Measurements from ENCODE around the gene ADGRG3. TPM values are rescaled to one million over a fixed set of nuclear protein-coding genes. Genes with fewer than 3 reads are reported as not detected.

Gene ADGRG3
- total and polyA plus RNA-seq, 2 of the 13 experiments (the other 11 are each of a cell fraction or from before 2014, with no cell fraction given), result 2.7 to 11.8 TPM

DNA sequence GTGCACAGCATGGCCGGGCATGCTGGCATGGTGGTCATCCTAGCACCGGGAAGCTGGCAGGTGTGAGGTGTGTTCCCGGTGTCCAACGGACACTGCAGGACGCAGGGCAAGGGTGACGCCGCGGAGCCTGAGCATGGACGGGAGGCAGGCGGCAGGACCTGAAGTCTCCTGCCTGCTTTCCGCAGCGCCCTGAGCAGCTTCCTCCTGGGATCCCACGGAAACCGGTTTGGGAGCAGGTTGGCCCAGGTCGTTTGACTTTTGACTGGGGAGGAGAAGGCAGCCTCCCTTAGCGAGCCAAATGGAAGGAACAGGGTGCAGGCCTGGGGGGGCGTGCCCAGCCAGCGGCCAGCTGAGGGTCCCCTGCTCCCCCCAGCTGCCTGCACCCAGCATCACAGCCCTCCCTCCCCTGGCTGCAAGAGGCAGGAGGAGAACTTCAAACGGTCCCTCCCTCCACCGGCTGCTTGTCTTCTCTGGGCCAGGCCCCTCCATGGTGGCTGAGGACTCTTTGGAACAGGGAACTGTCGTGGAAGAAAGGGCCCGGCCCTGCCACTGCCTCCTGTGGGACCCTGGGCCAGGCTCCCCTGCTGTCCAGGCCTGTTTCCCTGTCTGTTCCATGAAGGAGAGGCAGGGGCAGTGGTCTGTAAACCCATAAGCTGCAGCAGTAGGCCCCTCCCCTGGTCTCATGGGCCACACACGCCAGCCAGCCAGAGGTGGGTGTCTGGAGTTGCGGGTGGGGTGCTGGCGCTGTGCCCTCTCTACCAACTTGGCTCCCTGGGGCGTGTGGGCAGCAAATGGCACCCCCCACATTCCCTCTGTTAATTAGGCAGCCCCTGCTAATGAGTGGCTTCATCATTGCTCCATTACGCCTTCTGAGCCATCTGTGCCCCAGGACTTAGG, 47.5 kb upstream of the ADGRG3 start (continued):
- TF ChIP-seq, protein P1, sequence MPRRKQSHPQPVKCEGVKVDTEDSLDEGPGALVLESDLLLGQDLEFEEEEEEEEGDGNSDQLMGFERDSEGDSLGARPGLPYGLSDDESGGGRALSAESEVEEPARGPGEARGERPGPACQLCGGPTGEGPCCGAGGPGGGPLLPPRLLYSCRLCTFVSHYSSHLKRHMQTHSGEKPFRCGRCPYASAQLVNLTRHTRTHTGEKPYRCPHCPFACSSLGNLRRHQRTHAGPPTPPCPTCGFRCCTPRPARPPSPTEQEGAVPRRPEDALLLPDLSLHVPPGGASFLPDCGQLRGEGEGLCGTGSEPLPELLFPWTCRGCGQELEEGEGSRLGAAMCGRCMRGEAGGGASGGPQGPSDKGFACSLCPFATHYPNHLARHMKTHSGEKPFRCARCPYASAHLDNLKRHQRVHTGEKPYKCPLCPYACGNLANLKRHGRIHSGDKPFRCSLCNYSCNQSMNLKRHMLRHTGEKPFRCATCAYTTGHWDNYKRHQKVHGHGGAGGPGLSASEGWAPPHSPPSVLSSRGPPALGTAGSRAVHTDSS (CRISPR knock-in tag; conservative IDR thresholded peaks at IDR 0.05), result no peak
- TF ChIP-seq KDM5B (CRISPR knock-in tag; IDR thresholded peaks at IDR 0.05; ENCODE audit: borderline replicate concordance) (0 out of 2 replicates have a peak, but pooled peaks have one; percentile 23), FOSL1 (CRISPR knock-in tag; IDR thresholded peaks at IDR 0.05; ENCODE audit: borderline replicate concordance) (no peak), ARID2 (CRISPR knock-in tag; IDR thresholded peaks at IDR 0.05; ENCODE audit: borderline replicate concordance) (0 out of 2 replicates have a peak, but pooled peaks have one; percentile 71), ZNF605 (CRISPR knock-in tag; IDR thresholded peaks at IDR 0.05) (0 out of 2 replicates have a peak, but pooled peaks have one; percentile 7), SIN3A (IDR thresholded peaks at IDR 0.05; ENCODE audit: borderline replicate concordance, low read depth, low read length) (no peak), THAP11 (CRISPR knock-in tag; IDR thresholded peaks at IDR 0.05) (no peak), NFATC3 (CRISPR knock-in tag; IDR thresholded peaks at IDR 0.05) (0 out of 2 replicates have a peak, but pooled peaks have one; percentile 25), RXRB (CRISPR knock-in tag; IDR thresholded peaks at IDR 0.05; ENCODE audit: borderline replicate concordance) (no peak), ZFY (CRISPR knock-in tag; IDR thresholded peaks at IDR 0.05) (0 out of 2 replicates have a peak, but pooled peaks have one; percentile 6), REPIN1 (CRISPR knock-in tag; IDR thresholded peaks at IDR 0.05; ENCODE audit: borderline replicate concordance, low read depth) (0 out of 2 replicates have a peak, but pooled peaks have one; percentile 30), ZBTB7B (CRISPR knock-in tag; IDR thresholded peaks at IDR 0.05) (0 out of 2 replicates have a peak, but pooled peaks have one; percentile 21), HIVEP1 (CRISPR knock-in tag; IDR thresholded peaks at IDR 0.05) (0 out of 2 replicates have a peak, but pooled peaks have one; percentile 21), NFE2L1 (CRISPR knock-in tag; IDR thresholded peaks at IDR 0.05; ENCODE audit: borderline replicate concordance) (no peak), XRCC5 (optimal IDR thresholded peaks at IDR 0.05; ENCODE audit: low read length) (peak; percentile 19), ZNF691 (CRISPR knock-in tag; IDR thresholded peaks at IDR 0.05; ENCODE audit: borderline replicate concordance, low read depth) (no peak), YY1 (IDR thresholded peaks at IDR 0.05; ENCODE audit: insufficient read depth, insufficient replicate concordance, low read depth, low read length) (no peak), ZNF280D (CRISPR knock-in tag; IDR thresholded peaks at IDR 0.05) (0 out of 2 replicates have a peak, but pooled peaks have one; percentile 23), DMTF1 (CRISPR knock-in tag; IDR thresholded peaks at IDR 0.05) (no peak)

All from HepG2 (cell line).